ENCODE results near the gene LRCH4.

Gene LRCH4

DNA sequence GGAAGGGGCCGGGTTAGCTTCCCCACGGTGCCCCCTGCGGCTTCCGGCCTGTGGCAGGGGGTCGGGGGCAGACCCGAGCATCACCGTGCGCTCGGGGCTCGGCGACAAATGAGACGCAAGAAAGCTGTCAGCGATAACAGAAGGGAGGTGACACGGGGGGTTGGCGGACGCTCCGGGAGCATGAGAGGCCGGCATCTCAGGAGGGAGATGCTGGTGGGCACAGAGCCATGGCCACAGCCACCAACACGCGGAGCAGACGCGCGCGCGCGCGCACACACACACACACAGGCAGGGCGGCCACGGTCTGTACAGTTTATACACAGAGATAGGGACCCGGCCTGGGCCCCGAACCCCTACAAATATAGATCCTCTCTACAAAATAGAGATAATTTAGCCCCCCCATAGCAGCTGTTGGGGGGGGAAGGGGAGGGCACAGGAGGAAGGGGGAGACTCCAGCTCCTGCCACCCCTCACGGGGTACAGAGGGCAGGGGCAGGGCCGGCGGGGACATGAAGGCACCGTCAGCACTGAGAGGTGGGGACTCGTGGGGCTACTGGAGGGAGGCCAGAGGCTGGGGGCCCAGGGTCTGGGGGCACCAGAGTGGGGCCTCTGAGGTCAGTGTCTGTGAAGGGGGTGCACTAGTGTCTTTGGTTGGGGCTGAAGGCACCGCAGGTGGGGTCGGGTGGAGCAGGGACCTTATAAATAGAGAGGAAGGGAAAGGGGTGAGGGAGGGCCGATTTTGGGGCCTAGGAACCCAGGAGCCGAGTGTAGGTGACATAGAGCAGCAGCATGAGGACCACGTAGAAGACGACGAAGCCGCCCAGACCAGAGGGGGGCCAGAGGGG, 11.3 kb downstream of the LRCH4 start:
- Histone ChIP-seq H2AFZ (no peak overlapping the region), H3K27ac (no peak overlapping the region), H3K4me1 (no peaks in the 10 kb centered on the region), H3K9ac (no peak overlapping the region), H3K4me2 (ENCODE audit: low read length) (no peak overlapping the region), H3K36me3 (ENCODE audit: control insufficient read depth, insufficient read depth, low read length) (no peaks in the 10 kb centered on the region), H3K27me3 (ENCODE audit: control insufficient read depth, insufficient read depth, low read length) (no peaks in the 10 kb centered on the region), H3K79me2 (no peaks in the 10 kb centered on the region), H3K9me3 (ENCODE audit: control insufficient read depth, low read length) (no peaks in the 10 kb centered on the region), H3K4me3 (ENCODE audit: low read depth, low read length) (no peak overlapping the region)
- TF ChIP-seq, protein P1, sequence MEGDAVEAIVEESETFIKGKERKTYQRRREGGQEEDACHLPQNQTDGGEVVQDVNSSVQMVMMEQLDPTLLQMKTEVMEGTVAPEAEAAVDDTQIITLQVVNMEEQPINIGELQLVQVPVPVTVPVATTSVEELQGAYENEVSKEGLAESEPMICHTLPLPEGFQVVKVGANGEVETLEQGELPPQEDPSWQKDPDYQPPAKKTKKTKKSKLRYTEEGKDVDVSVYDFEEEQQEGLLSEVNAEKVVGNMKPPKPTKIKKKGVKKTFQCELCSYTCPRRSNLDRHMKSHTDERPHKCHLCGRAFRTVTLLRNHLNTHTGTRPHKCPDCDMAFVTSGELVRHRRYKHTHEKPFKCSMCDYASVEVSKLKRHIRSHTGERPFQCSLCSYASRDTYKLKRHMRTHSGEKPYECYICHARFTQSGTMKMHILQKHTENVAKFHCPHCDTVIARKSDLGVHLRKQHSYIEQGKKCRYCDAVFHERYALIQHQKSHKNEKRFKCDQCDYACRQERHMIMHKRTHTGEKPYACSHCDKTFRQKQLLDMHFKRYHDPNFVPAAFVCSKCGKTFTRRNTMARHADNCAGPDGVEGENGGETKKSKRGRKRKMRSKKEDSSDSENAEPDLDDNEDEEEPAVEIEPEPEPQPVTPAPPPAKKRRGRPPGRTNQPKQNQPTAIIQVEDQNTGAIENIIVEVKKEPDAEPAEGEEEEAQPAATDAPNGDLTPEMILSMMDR (IDR thresholded peaks at IDR 0.05): no peak

DNA sequence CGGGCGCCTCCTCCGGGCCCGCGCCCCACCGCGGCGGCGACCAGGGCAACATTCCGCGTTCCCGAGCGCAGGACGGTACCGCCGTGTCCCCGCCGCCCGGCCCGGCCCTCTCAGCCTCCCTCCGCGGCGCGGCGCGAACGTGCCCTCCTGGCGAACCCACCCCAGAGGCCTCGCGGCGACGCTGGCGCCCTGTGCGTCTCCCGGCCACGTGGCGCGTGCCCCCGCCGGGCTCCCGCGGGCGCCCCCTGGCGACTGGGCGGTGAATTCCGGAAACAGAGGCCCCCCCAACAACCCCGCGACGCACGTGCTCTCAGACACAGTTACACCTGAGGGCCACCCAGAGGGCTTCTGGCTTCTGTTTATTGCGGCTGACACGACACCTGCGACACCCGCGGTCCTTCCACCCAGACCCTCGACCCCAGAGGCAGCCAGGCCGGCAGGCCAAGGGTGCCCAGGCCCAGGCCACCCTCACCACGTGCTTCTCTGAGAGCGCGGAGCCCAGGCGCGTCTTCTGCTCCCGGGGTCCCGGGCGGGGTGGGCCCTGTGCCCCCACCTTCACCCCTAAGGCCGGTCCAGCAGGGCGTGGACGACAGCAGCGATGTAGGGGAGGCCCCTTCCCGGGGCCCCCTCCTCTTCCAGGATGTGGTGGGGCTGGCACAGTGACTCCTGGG, 12.1 kb downstream of the LRCH4 start, which contains the start of gene SAP25:
Gene SAP25, minus strand, starts transcription at position 210 of the 671 bp plus-strand sequence. Its CDS starts 158 bp downstream, at position 52.
- TF ChIP-seq, protein P1 (IDR thresholded peaks at IDR 0.05): no peak
- no peak within 1 kb of the TSS for H2AFZ ChIP-seq
- H3K27ac ChIP-seq: no peak within 1 kb of the TSS
- H3K27me3 ChIP-seq (ENCODE audit: control insufficient read depth, insufficient read depth, low read length): no peaks in the 10 kb centered on the region
- H3K9ac ChIP-seq: no peak within 1 kb of the TSS
- no peaks in the 10 kb centered on the region for H3K79me2 ChIP-seq
- no peak within 1 kb of the TSS for H3K4me2 ChIP-seq (ENCODE audit: low read length)
- no peaks in the 10 kb centered on the region for H3K9me3 ChIP-seq (ENCODE audit: control insufficient read depth, low read length)
- no peaks in the 10 kb centered on the region for H3K4me1 ChIP-seq
- no peak within 1 kb of the TSS for H3K4me3 ChIP-seq (ENCODE audit: low read depth, low read length)
- no peaks in the 10 kb centered on the region for H3K36me3 ChIP-seq (ENCODE audit: control insufficient read depth, insufficient read depth, low read length)

DNA sequence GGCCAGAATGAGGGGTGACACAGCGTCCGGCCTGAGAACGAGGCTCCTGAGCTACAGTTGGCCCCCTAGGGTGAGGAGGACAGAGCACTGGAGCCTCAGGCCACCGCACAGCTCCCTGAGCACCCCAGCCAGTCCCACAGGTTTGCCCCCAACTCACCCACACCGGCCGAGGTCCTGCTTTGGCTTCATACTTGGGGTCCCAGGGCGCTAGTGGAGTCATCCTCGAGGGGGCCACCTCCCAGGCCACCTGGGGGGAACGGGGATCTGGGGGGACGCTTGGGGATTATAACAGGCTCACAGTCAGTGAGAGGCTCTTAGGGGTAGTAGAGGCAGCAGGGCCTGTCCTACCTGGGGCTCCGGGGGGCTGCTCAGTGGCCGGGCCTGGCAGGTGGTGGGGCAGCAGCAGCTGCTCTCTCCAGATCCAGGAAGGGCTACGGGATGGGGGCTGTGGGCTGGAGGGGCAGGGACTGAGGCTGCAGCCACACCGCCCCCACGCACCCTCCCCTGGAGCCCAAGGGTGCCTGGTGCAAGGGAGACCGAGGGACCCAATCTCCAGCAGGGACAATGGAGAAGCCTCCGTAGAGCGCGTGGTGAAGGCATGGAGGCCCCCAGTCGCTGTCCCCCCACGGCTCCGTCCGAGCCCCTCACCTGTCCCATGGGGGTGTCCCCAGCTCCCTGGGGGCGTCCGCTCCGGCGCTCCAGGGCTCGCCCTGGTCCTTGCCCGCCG, 12.8 kb downstream of the LRCH4 start:
- Histone ChIP-seq H3K27me3 (ENCODE audit: control insufficient read depth, insufficient read depth, low read length) (no peaks in the 10 kb centered on the region), H3K4me2 (ENCODE audit: low read length) (no peak overlapping the region), H3K36me3 (ENCODE audit: control insufficient read depth, insufficient read depth, low read length) (no peaks in the 10 kb centered on the region)

DNA sequence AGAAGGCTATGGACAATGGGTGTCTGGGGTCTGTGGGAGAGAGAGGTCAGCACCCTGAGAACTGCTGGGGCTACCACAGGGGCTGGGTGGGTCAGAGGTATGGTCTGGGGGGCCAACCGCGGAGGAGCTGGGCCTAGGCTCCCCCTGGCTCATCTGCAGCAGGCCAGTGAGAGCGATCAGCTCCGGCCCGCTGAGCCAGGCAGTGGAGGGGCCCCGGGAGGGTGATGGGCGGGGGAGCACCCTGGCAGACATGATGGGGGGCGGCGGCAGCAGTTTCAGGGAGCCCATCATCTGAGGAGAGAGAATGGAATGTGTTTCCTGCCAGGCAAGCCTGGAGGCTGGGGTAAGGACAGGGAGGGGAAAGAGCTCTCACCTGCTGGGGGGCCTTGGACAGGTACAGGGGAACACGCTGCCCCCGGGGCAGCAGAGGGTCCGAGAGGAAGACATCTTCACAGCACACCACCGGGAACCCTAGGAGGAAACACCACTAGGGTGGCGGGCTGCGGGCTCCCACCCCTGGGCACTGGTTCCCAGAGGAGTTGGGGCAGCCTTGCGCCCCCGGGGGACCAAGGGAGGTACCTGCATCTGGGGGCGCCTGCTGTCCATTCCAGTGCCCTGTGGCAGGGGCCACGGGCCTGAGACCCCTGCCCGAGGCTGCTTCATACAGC, 13.5 kb downstream of the LRCH4 start:
- peaks cover 2% of the 10 kb centered on the region for H3K4me1 ChIP-seq
- H3K4me2 ChIP-seq (ENCODE audit: low read length): no peak overlapping the region
- no peaks in the 10 kb centered on the region for H3K9me3 ChIP-seq (ENCODE audit: control insufficient read depth, low read length)
- H3K79me2 ChIP-seq: no peaks in the 10 kb centered on the region
- no peaks in the 10 kb centered on the region for H3K36me3 ChIP-seq (ENCODE audit: control insufficient read depth, insufficient read depth, low read length)
- H3K9ac ChIP-seq: no peak overlapping the region
- H3K27ac ChIP-seq: no peak overlapping the region
- H3K4me3 ChIP-seq (ENCODE audit: low read depth, low read length): no peak overlapping the region
- H2AFZ ChIP-seq: no peak overlapping the region
- no peaks in the 10 kb centered on the region for H3K27me3 ChIP-seq (ENCODE audit: control insufficient read depth, insufficient read depth, low read length)
- TF ChIP-seq, protein P1 (IDR thresholded peaks at IDR 0.05): no peak

More for the DNA sequence above, 12.8 kb downstream of the LRCH4 start:
- Histone ChIP-seq H3K4me3 (ENCODE audit: low read depth, low read length) (no peak overlapping the region), H3K4me1 (peaks cover 2% of the 10 kb centered on the region), H3K9ac (no peak overlapping the region), H3K27ac (no peak overlapping the region), H3K79me2 (no peaks in the 10 kb centered on the region), H3K9me3 (ENCODE audit: control insufficient read depth, low read length) (no peaks in the 10 kb centered on the region), H2AFZ (no peak overlapping the region)
- TF ChIP-seq, protein P1 (IDR thresholded peaks at IDR 0.05): no peak
